ENCODE results near the gene IDH3G.
"Not testable (repeated sequence)": the region's sequence is repeated elsewhere in the genome, so short reads cannot be mapped to it uniquely, and the experiment has no call there.

IDH3G gene

DNA sequence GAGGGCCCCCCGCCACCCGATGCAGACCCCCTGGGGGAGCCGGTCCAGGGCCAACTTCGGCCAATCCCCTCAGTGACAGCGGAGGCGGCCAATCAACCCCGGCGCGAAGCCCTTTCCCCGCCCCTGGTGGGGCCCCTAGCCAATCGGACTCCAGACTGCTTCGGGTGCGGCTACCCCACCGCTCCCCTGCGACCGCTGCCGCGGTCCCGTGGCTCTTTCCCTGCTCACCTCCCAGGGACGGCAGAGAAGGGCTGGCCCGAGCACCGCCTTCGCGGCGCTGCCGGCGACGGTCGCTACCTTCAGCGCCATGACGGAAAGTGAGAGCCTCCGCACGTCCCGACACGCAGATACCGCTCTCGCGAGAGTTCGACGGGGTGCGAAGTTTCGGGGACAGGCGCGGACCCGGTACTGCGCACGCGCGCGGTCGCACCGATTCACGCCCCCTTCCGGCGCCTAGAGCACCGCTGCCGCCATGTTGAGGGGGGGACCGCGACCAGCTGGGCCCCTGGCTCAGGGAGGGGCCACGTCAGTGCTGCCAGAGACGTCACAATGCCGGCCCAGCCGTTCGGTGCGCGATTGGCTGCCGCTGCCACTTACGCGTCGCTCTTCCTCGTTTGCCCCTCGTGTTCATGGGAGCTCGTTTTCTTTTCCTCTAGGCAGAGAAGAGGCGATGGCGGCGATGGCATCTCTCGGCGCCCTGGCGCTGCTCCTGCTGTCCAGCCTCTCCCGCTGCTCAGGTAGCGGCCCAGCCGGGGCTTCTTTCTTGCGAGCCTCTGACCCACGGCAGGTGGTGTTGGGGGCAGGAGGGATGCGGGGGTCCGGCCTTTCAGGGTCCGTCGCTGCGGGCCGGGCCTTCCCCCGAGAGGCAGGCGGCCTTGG, at the start of gene IDH3G, which contains the start of gene SSR4:
IDH3G (minus strand) TSS at position 358 of the 879 bp plus-strand sequence; CDS start at position 309, 49 bp downstream.
SSR4 (plus strand) TSS at position 651 of the 879 bp plus-strand sequence; CDS start at position 671, 20 bp downstream.
- DNase-seq (ENCODE audit: low spot score): peak; percentile 93

DNA sequence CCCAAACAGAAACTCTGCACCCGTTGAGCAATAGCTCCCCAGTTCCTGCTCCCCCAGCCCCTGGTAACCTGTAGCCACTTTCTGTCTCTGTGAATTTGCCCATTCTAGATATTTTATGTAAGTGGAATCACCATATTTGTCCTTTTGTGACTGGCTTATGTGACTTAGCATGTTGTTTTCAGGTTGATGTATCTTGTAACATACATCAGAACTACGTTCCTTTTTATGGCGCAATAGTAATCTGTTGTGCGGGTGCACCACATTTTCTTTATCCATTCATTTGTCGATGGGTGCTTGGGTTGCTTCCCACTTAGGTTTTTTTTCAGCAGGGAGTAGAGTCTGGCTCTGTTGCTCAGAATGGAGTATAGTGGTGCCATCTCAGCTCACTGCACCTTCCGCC, 42.7 kb upstream of the IDH3G start:
- no peak for DNase-seq (ENCODE audit: low spot score)

- DNase-seq (ENCODE audit: low spot score): no peak
Measured at GRCh38 chrX:153832728-153833127, 38.6 kb upstream of the IDH3G start.

DNA sequence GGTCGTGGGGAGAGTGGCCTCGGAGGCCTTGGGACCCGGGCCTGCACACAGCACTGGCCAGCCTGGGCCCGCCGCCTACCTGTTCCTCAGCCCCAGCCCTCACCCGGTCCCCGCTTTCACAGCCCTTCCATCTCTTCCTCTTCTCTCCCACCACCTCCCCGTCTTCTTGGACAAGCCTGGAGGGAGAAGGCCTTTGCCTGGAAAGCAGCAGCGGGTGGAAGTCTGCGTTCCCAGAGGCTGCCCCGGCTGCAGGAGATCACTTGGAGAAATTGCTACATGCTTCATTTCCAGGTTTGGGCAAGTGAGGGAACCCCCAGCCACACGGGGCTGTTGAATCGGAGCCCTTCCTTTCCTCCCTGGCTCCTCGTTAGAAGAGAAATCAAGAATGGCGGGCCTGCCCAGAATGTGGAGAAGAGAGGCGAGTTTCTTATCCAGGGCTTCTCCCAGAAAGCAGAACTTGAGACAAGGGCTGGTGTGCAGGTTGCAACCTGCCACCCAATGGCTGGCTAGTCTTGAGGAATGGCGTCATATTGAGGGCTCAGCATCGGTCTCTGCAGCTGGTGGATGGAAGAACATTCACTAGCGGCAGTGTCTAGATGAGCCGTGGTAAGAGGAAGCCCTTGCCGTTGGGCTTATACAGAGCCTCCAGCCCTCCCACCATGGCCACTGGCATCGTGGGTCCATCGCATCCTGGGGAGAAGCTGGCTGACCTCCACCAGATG, 37.4 kb upstream of the IDH3G start:
- no peak for DNase-seq (ENCODE audit: low spot score)

- DNase-seq (ENCODE audit: low spot score): no peak
Measured at GRCh38 chrX:153830640-153831428, 36.7 kb upstream of the IDH3G start.

GRCh38 chrX:153829799-153830639, 35.8 kb upstream of the IDH3G start, which contains the start of gene PDZD4:
Gene PDZD4 (minus strand): TSS chrX:153830544. CDS start chrX:153830298, 246 bp downstream.
- DNase-seq (ENCODE audit: low spot score): no peak

DNA sequence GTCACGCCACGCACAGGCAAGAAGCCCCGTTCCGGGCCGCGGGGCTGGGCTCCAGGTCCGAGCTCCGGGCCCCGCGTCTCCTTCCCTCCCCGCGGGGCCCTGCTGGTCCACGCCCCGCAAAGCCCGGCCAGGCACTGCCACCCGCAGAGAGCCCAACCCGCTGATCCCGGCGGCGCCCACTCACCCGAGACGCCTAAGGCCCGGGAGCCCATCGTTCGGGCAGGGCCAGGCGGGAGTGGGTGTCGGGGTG, 35.3 kb upstream of the IDH3G start:
- DNase-seq (ENCODE audit: low spot score): no peak

GRCh38 chrX:153828723-153829548, 34.8 kb upstream of the IDH3G start:
- no peak for DNase-seq (ENCODE audit: low spot score)

GRCh38 chrX:153828308-153828707, 34.1 kb upstream of the IDH3G start:
- DNase-seq (ENCODE audit: low spot score): no peak

DNA sequence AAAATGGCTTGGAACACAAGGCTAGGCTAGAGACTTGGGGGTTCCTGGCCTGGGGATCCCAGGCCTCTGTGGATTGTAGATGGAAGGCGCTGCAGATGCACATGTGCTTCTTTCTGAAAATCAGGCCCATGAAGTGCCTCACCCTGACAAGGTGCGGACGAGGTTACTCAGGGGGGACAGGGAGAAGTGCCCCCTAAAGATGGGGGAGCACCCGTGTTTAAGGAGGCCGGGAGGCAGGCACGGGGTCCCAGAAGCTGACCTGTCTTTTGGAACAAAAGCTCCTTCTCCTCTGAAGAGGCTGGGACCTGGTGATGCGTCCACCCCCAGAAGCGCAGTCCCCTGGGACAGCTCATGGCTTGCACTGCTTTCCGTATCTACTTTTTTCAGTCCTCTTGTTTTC, 33.7 kb upstream of the IDH3G start:
- no peak for DNase-seq (ENCODE audit: low spot score)

GRCh38 chrX:153827016-153827415, 32.8 kb upstream of the IDH3G start:
- DNase-seq (ENCODE audit: low spot score): no peak

GRCh38 chrX:153825042-153825441, 30.9 kb upstream of the IDH3G start:
- no peak for DNase-seq (ENCODE audit: low spot score)

DNA sequence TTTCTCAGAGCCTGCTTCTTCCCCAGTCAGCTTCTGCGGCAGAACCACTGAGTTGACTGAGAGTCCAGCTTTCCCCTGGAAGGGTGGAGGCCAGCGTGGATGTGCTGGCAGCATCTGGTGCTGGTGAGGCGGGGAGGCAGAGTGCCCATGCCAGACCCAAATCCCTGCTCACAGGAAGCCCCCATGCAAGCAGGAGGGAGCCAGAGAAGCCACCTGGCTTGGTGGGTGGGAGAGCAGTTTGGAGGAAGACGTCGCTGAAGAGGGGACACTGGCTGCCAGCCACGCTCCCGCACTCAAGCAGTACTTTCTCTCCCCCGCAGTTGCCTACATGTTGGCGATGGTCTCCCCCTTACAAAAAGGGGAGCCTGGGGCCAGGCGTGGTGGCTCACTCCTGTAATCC, 30.2 kb upstream of the IDH3G start:
- DNase-seq (ENCODE audit: low spot score): no peak

DNA sequence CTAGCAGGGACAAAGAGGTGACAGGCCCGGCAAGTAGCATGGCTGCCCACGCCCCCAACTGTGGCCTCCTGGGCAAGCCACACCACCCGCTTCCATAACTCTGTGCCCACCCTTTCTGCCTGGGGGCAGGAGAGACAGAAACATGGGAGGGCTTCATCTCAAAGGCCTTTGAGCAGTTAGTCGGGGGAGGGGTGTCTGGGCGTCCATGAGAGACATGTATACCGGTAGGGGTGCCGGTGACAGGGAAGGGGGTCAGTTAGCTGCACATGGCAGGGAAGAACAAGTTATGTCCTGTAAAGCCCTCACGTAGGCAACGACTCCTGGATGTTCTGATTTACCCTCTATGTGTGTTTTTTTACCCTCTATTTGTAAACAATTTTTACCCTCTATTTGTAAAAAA, 26.9 kb upstream of the IDH3G start:
- DNase-seq (ENCODE audit: low spot score): no peak

DNA sequence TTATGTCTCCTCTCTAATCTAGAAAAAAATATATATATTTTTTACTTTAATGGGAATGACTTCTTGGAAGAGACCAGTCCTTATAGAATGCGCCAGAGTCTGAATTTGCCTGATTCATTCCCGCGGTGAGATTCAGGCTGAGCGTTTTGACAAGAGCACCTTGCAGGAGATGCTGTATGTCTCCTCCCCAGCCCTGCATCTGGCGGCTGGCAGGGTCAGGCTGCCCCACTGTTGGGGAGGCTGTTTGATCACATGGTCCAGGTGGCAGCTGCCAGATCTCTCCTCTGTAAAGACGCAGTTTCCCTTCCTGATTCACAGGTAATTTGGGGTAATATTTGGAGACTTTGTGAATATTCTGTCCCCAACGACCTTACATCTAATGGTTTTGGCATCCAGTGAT, 26.4 kb upstream of the IDH3G start:
- DNase-seq (ENCODE audit: low spot score): no peak

- no peak for DNase-seq (ENCODE audit: low spot score)
Measured at GRCh38 chrX:153819384-153820040, 25.3 kb upstream of the IDH3G start.

GRCh38 chrX:153818571-153819383, 24.6 kb upstream of the IDH3G start:
- DNase-seq (ENCODE audit: low spot score): peak; percentile 23

DNA sequence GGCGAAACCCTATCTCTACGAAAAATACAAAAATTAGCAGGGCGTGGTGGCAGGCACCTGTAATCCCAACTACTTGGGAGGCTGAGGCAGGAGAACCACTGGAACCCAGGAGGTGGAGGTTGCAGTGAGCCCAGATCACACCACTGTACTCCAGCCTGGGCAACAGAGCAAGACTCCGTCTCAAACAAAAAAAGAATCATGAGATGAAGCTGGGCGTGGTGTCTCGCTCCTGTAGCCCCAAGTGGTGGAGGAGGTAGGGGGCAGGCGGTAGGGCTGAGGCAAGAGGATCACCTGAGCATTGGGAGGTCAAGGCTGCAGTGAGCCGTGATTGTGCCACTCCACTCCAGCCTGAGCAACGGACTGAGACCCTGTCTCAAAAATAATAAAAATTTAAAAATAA, 23.9 kb upstream of the IDH3G start:
- DNase-seq (ENCODE audit: low spot score): not testable (repeated sequence)

All from CD4-positive, alpha-beta T cell treated with Interleukin-6 at 100 ng/mL for 8 hours (primary cell).